T1000 (cell line): ENCODE measurements around the gene MYL12A.
"Not testable (repeated sequence)": the region's sequence is repeated elsewhere in the genome, so short reads cannot be mapped to it uniquely, and the experiment has no call there.

Experiments used
- DNase-seq: peaks from one replicate; lab custom pipeline; 2025; ENCODE audit warnings: mixed read lengths; lab: John Stamatoyannopoulos, UW

Gene MYL12A

GRCh38 chr18:3247240-3248061, at the start of gene MYL12A:
TSS of gene MYL12A (plus strand) at chr18:3247801. CDS start at chr18:3253248, 5,447 bp downstream.
- peak; percentile 89 for DNase-seq

GRCh38 chr18:3198260-3198860, 49.2 kb upstream of the MYL12A start:
- DNase-seq: not testable (repeated sequence)

- no peak for DNase-seq
These were observed 47.5 kb upstream of the MYL12A start for GRCh38 chr18:3199942-3200645.

GRCh38 chr18:3205239-3205638, 42.4 kb upstream of the MYL12A start:
- DNase-seq: no peak

- no peak for DNase-seq
These were observed 40.0 kb upstream of the MYL12A start for GRCh38 chr18:3207565-3207964.

- DNase-seq: no peak
These were observed 37.6 kb upstream of the MYL12A start for GRCh38 chr18:3209859-3210569.

- no peak for DNase-seq
These were observed 36.2 kb upstream of the MYL12A start for GRCh38 chr18:3211236-3211992.

- no peak for DNase-seq
These were observed 34.9 kb upstream of the MYL12A start for GRCh38 chr18:3212657-3213056.

GRCh38 chr18:3213300-3214059, 34.1 kb upstream of the MYL12A start:
- no peak for DNase-seq

GRCh38 chr18:3214855-3215637, 32.6 kb upstream of the MYL12A start:
- DNase-seq: no peak

- no peak for DNase-seq
These were observed 30.6 kb upstream of the MYL12A start for GRCh38 chr18:3216987-3217386.

GRCh38 chr18:3217948-3218647, 29.5 kb upstream of the MYL12A start:
- no peak for DNase-seq

- no peak for DNase-seq
These were observed 28.8 kb upstream of the MYL12A start for GRCh38 chr18:3218819-3219218.

GRCh38 chr18:3219241-3219630, 28.4 kb upstream of the MYL12A start:
- DNase-seq: no peak

- DNase-seq: no peak
These were observed 27.8 kb upstream of the MYL12A start, which contains the start of gene MYOM1 for GRCh38 chr18:3219631-3220335. TSS of gene MYOM1 (minus strand) at chr18:3219968. CDS start at chr18:3215223, 4,745 bp downstream.

GRCh38 chr18:3220868-3221267, 26.7 kb upstream of the MYL12A start:
- DNase-seq: not testable (repeated sequence)

- no peak for DNase-seq
These were observed 26.1 kb upstream of the MYL12A start for GRCh38 chr18:3221496-3221895.

GRCh38 chr18:3223356-3223755, 24.2 kb upstream of the MYL12A start:
- DNase-seq: no peak

- no peak for DNase-seq
These were observed 23.4 kb upstream of the MYL12A start for GRCh38 chr18:3224223-3224622.
